Measurements from ENCODE around the gene PC. TPM values are rescaled to one million over a fixed set of nuclear protein-coding genes. Genes with fewer than 3 reads are reported as not detected.

Gene PC
- total RNA-seq, 4 donors from 2014 or later = 91.0 to 240 (median 134) TPM

- no peak for TF ChIP-seq CTCF (IDR thresholded peaks at IDR 0.05)
- DNase-seq (ENCODE audit: low spot score) (no peak), ATAC-seq (ENCODE audit: low FRiP score) (peak; percentile 37)
These were observed 56.2 kb downstream of the PC start for GRCh38 chr11:66901964-66902390.

GRCh38 chr11:66894141-66894540 lies 64.0 kb downstream of the PC start:
- DNase-seq (ENCODE audit: low spot score) = no peak
- no peak for TF ChIP-seq CTCF (IDR thresholded peaks at IDR 0.05)
- no peak for ATAC-seq (ENCODE audit: low FRiP score)

- DNase-seq (ENCODE audit: low spot score) (no peak), ATAC-seq (ENCODE audit: low FRiP score) (no peak)
- TF ChIP-seq CTCF (IDR thresholded peaks at IDR 0.05) = no peak
These were observed 65.3 kb downstream of the PC start for GRCh38 chr11:66892911-66893310.

GRCh38 chr11:66891851-66892660 lies 66.1 kb downstream of the PC start:
- ATAC-seq (ENCODE audit: low FRiP score) (peak; percentile 90), DNase-seq (ENCODE audit: low spot score) (no peak)
- TF ChIP-seq CTCF (IDR thresholded peaks at IDR 0.05) = no peak

- no peak for DNase-seq (ENCODE audit: low spot score)
- no peak for ATAC-seq (ENCODE audit: low FRiP score)
- no peak for TF ChIP-seq CTCF (IDR thresholded peaks at IDR 0.05)
These were observed 68.2 kb downstream of the PC start for GRCh38 chr11:66889960-66890359.

- DNase-seq (ENCODE audit: low spot score) (no peak), ATAC-seq (ENCODE audit: low FRiP score) (no peak)
- TF ChIP-seq CTCF (IDR thresholded peaks at IDR 0.05) = no peak
These were observed 69.9 kb downstream of the PC start for GRCh38 chr11:66888282-66888681.

GRCh38 chr11:66887526-66887925 lies 70.7 kb downstream of the PC start:
- no peak for DNase-seq (ENCODE audit: low spot score)
- ATAC-seq (ENCODE audit: low FRiP score) = no peak
- TF ChIP-seq CTCF (IDR thresholded peaks at IDR 0.05) = no peak
